Activated CD8-positive, alpha-beta T cell treated with anti-CD3 and anti-CD28 coated beads, Interleukin-2, amount 10 ng/mL, durations not matched to agents 7 days and 5 days (primary cell): ENCODE data around the gene TCFL5. TPM values are rescaled to one million over a fixed set of nuclear protein-coding genes. Genes with fewer than 3 reads are reported as not detected.

ENCODE experiments used
- ATAC-seq: fragments of 150-1000 bp; cut with Tn5 transposase; one replicate; pipeline ENCODE4 v1.10.0; 2021; ENCODE audit warnings: moderate library complexity
- CTCF ChIA-PET: fragments of 350-600 bp; sonication (Branson Sonifier 250); formaldehyde crosslinking; loops from one replicate; lab custom pipeline; 2021; ENCODE audit warnings: antibody characterized with exemption; lab: Charles Lee
- POLR2A ChIA-PET: fragments of 350-600 bp; sonication (Branson Sonifier 250); formaldehyde crosslinking; loops from one replicate; lab custom pipeline; 2021; ENCODE audit warnings: antibody characterized with exemption; lab: Charles Lee
- DNase-seq: peaks from one replicate; pipeline ENCODE4 v3.0.0-alpha.2; 2020
- H3K27ac Mint-ChIP-seq: one replicate; pipeline ENCODE4 v1.8.0; 2021; ENCODE audit warnings: mild to moderate bottlenecking, mixed read lengths
- H3K27me3 Mint-ChIP-seq: one replicate; pipeline ENCODE4 v1.8.0; 2021; ENCODE audit warnings: low read depth, mixed read lengths
- H3K36me3 Mint-ChIP-seq: one replicate; pipeline ENCODE4 v1.8.0; 2021; ENCODE audit warnings: low read depth, mixed read lengths
- H3K4me1 Mint-ChIP-seq: one replicate; pipeline ENCODE4 v1.8.0; 2021; ENCODE audit warnings: low read depth, mixed read lengths
- H3K4me3 Mint-ChIP-seq: one replicate; pipeline ENCODE4 v1.8.0; 2021; ENCODE audit warnings: mild to moderate bottlenecking, mixed read lengths
- H3K9me3 Mint-ChIP-seq: one replicate; pipeline ENCODE4 v1.8.0; 2022; ENCODE audit warnings: mixed read lengths; ENCODE audit not compliant: insufficient read depth
- total RNA-seq, 2 experiments: library from RNA; stranded (reverse); gene quantifications; one replicate each; pipeline ENCODE4 v1.2.3, GENCODE V29; 2021

The TCFL5 gene
- total RNA-seq, 2 experiments from 2014 or later, result 7.9 to 9.6 TPM

DNA sequence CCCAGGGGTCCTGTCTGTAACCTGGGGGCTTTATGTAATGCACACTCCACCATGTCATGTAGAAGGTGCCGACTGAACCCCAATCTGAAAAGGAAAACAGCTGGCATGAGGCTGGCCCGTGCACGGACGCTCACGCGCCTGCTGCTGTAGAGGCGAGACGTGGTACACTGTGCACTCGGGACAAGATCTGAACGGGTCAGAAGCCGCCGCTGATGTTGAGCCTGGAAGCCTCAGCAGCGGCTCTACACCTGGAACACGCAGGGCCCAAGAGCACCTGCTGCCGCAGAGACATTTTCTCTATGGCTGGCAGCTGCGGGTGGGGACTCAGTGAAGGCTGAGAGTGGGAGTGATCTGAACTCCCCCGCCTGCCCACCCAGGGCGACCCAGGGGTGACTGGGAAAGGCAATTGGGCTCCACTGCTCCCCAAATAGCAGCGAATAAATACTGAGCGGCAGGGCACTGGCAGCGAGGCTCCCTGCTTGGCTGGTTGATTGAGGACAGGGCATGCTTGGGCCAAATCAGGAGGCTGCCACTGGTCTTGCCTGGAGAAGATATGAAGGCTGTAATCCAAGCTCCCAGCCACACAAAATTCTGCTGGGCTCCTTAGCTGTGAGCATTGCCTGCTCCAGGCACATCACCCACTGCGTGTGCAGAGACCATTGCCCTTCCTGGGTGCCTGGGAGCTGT is 59.5 kb downstream of the TCFL5 start:
- H3K4me1 Mint-ChIP-seq, result peaks cover 42% of the 10 kb centered on the region
- CTCF ChIA-PET, result no interaction called here
- no peaks in the 10 kb centered on the region for H3K27me3 Mint-ChIP-seq
- H3K36me3 Mint-ChIP-seq, result peaks cover 31% of the 10 kb centered on the region
- no peak overlapping the region for H3K27ac Mint-ChIP-seq
- DNase-seq, result no peak
- no peak overlapping the region for H3K4me3 Mint-ChIP-seq
- no peak for ATAC-seq
- POLR2A ChIA-PET, result no interaction called here
- H3K9me3 Mint-ChIP-seq, result no peaks in the 10 kb centered on the region

DNA sequence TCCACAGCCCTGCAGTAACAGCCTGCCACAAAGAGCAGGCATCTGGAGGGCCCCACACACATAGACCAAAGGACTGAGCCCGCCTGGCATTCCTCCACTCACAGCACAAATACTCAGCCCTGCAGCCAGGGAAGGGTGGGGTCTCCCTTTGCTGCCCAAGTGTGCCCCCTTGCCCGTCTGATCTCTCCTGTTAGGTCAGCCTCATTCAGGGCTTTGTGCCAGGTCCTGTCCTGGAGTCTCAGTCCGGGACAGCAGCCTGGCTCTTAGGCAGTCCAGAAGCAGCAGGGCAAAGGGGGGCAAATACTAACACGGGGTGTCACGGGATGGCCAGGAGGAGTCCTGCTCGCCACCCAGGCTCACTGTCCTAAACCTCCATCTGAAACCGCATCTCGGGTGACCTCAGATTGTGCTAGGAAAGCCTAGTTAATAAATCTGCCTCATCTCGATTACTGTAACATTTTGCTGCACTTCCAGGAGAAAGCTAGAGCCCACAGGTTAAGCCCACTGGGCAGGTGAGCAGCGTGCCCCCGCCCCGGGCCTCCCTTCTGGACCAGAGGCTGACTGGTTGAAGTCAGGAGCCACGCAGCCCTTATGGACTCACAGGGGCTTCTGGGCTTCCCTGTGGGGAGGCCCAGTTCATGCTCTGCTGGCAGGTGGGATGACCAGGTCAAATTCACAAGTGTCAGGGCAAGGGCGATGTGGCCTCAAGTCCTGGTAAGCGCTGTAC is 60.2 kb downstream of the TCFL5 start:
- H3K9me3 Mint-ChIP-seq, result no peaks in the 10 kb centered on the region
- DNase-seq, result no peak
- ATAC-seq, result no peak
- H3K27ac Mint-ChIP-seq, result no peak overlapping the region
- H3K4me3 Mint-ChIP-seq, result no peak overlapping the region
- H3K4me1 Mint-ChIP-seq, result peaks cover 39% of the 10 kb centered on the region
- H3K36me3 Mint-ChIP-seq, result peaks cover 29% of the 10 kb centered on the region
- ChIA-PET POLR2A (interaction anchor here (1.5 kb wide), 1 partner anchor 100 kb away, joined by 3 read pairs; no protein-coding TSS in a partner anchor), CTCF (no interaction called here)
- no peaks in the 10 kb centered on the region for H3K27me3 Mint-ChIP-seq

DNA sequence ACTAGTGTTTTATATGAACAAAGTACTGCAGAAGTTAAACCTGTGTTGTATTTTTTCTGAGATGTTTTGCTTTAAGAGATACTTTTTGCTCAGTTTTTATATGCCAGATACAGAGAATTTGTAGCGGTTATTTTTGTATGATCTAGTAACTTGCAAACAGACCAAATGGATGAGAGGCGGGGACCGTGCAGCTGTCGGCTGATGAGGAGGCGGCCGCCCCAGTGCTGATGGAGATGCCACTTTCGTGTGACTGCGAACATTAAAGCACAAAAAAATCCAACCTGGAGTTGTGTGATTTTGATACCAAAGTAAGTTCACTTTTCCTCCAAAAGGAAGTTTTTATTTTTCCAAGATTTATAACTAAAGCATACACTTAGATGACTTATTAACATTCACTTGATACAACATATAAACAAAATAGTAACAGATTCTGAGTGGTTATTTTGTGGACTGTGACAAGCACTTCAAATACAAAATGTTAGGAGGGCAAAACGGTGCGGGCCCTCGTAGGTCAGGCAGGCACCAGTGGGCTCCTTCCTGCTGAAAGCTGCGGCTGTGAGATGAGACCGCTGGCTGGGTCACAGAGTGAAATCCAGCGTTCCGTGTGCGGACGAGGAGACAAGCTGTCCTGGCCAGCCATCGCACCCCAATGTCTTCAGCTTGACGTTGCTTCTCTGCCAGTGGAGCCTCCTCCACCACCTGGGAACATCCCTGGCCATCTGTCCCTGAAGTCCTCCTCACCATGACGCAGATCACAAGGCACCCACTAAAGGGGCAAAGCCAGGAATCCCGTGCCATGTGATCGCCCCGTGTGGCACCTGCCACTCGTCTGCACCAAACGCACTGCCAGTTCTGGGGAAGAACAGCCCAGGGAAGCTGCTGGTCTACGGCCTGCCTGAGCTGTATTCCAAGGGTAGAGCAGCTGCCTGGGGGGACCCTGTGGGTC is 61.0 kb downstream of the TCFL5 start:
- ChIA-PET CTCF (no interaction called here), POLR2A (interaction anchor here (1.5 kb wide), 1 partner anchor 99 kb away, joined by 3 read pairs; no protein-coding TSS in a partner anchor)
- no peaks in the 10 kb centered on the region for H3K9me3 Mint-ChIP-seq
- ATAC-seq (no peak), DNase-seq (no peak)
- H3K27me3 Mint-ChIP-seq, result no peaks in the 10 kb centered on the region
- no peak overlapping the region for H3K27ac Mint-ChIP-seq
- H3K4me1 Mint-ChIP-seq, result peaks cover 35% of the 10 kb centered on the region
- H3K4me3 Mint-ChIP-seq, result no peak overlapping the region
- peaks cover 27% of the 10 kb centered on the region for H3K36me3 Mint-ChIP-seq

DNA sequence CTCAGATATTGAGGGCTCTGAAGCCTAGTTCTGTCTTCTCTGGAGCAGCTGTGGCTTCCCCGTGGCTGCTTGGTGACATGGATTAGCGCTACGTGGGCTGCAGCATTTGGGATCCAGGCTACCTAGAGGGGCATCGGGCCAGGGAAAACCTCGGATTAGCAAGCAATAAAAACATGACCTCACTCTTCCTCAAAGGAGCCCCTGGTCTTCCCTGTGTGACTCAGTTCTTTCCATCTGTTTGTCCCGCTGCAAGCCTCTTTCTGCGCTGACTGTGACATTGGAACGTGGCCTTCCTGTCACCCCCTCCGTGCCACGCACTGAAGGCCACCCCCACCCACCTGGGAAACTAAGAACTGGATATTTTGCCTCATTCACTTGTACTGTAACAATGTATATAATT is 61.7 kb downstream of the TCFL5 start:
- DNase-seq, result no peak
- no peaks in the 10 kb centered on the region for H3K9me3 Mint-ChIP-seq
- POLR2A ChIA-PET, result no interaction called here
- peaks cover 27% of the 10 kb centered on the region for H3K36me3 Mint-ChIP-seq
- ATAC-seq, result no peak
- no peak overlapping the region for H3K4me3 Mint-ChIP-seq
- no peaks in the 10 kb centered on the region for H3K27me3 Mint-ChIP-seq
- CTCF ChIA-PET, result no interaction called here
- H3K27ac Mint-ChIP-seq, result no peak overlapping the region
- H3K4me1 Mint-ChIP-seq, result peaks cover 36% of the 10 kb centered on the region

DNA sequence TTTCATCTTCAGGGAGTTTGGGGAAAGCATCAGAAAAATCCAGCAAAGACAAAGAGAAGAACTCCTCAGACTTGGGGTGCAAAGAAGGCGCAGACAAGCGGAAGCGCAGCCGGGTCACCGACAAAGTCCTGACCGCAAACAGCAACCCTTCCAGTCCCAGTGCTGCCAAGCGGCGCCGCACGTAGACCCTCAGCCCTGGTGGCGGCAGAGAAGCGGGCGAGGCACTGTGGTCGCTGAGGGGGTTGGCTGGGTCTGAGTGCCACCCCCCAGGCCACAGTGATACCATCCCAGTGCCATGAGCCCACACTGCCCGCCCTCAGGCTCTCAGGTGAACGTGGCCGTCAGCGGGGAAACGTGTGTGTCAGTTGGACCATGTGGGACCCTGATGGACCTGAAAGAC is 62.2 kb downstream of the TCFL5 start:
- DNase-seq, result no peak
- POLR2A ChIA-PET, result no interaction called here
- H3K4me3 Mint-ChIP-seq, result no peak overlapping the region
- peaks cover 27% of the 10 kb centered on the region for H3K36me3 Mint-ChIP-seq
- peaks cover 40% of the 10 kb centered on the region for H3K4me1 Mint-ChIP-seq
- H3K27ac Mint-ChIP-seq, result peak overlapping the region; percentile 9
- H3K27me3 Mint-ChIP-seq, result no peaks in the 10 kb centered on the region
- no peak for ATAC-seq
- CTCF ChIA-PET, result no interaction called here
- no peaks in the 10 kb centered on the region for H3K9me3 Mint-ChIP-seq

DNA sequence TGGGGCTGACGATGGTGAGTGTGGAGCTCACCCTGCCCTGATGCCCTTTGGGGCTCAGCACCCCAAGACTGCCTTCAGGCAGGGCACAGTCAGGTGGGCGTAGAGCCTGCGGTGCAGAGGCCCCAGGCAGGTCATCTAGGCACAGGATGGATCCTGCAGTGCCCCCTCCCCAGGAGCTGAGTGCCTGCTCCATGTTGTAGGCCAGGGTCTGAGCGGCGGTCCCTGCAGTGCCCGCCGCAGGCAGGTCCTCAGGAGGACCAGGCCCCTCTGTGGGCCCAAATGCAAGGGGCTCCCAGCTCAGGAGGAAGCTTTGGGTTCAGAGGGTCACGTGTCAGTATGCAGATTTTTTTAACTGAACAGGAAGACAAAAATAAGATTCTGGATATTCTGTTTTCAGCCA is 62.6 kb downstream of the TCFL5 start:
- H3K4me3 Mint-ChIP-seq, result no peak overlapping the region
- H3K9me3 Mint-ChIP-seq, result no peaks in the 10 kb centered on the region
- ChIA-PET CTCF (no interaction called here), POLR2A (no interaction called here)
- H3K27ac Mint-ChIP-seq, result no peak overlapping the region
- ATAC-seq (no peak), DNase-seq (no peak)
- H3K4me1 Mint-ChIP-seq, result peaks cover 36% of the 10 kb centered on the region
- no peaks in the 10 kb centered on the region for H3K27me3 Mint-ChIP-seq
- peaks cover 27% of the 10 kb centered on the region for H3K36me3 Mint-ChIP-seq

DNA sequence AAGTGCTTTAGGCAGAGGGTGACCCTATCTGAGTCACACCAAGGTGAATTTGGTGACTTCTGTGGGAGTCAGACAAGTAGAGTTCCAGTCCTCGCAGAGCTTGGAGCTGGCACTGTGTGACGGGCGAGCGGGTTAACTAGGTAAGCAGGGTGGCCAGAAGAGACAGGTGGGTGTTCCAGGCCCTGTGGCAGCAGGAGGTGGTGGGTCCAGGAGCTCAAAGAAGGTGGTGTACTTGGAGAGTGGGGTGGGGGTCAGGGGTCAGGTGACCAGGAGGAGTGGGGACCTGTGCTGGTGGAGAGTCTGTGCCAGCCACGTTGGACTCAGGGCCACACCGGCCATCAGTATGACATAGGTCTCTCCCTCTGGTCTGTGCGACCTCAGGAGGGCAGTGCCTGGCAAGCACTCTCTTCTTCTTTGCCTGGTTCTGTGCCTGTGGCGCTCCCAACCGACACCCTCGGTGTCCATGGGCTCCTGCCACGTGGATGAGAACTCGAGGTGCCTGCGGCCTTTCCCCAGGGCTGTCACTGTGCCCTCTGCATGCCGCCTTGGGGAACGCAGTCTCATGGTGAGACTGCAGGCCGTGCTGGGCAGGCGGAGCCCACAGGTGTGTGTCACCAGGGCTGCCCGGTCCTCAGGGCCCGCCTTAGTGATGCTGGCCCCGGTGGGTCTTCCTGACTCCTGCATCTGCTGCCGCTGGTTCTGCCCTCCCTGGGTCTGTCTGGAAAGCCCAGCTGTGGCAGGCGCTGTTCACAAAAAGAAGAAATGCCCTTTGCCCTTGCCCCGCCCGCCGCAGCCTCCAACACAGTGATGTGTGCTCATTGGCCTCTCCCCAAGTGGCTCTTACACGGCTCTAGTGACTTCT is 63.7 kb downstream of the TCFL5 start:
- ChIA-PET CTCF (interaction anchor here (0.7 to 2.4 kb wide), 2 partner anchors 10 to 129 kb away, joined by 3 to 18 read pairs; no protein-coding TSS in a partner anchor), POLR2A (interaction anchor here (1.4 kb wide), 1 partner anchor 155 kb away, joined by 3 read pairs; the partner anchor contains the start of gene SLCO4A1)
- Mint-ChIP-seq H3K27me3 (no peaks in the 10 kb centered on the region), H3K4me3 (peak overlapping the region; percentile 79), H3K9me3 (no peaks in the 10 kb centered on the region), H3K27ac (peak overlapping the region; percentile 81), H3K36me3 (peaks cover 27% of the 10 kb centered on the region), H3K4me1 (peaks cover 36% of the 10 kb centered on the region)
- no peak for DNase-seq
- no peak for ATAC-seq

DNA sequence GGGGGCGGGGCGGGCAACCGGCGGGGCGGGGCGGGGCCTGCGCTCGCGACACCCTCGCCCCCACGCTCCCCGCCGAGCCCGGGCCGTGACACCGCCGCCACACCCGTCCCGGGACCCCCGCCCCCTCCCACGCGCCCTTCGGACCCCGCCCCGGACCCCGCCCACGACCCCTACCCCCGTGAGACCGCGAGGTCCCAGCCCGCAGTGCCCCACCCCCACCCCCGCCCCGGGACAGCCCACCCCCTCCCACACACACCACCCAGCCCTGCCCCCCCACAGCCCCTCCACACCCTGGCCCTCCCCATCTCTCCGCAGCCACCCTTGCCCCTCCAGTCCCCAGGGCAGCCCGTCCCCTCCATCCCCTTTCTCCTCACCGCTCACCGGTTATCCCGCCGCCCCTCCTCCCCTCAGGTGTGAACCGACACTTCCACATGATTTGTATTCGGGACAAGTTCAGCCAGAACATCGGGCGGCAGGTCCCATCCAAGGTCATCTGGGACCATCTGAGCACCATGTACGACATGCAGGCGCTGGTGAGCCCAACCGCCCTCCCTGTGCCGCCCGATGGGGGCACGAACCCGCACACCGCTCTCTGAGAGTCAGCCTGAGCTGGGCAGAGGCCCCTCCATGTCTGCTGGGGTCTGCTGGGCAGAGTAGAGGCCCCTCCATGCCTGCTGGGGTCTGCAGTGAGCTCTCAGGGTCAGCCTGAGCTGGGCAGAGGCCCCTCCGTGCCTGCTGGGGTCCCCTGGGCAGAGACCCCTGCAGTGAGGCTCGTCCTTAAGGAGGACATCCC is 64.7 kb downstream of the TCFL5 start:
- H3K27ac Mint-ChIP-seq, result peak overlapping the region; percentile 81
- peaks cover 43% of the 10 kb centered on the region for H3K4me1 Mint-ChIP-seq
- peaks cover 27% of the 10 kb centered on the region for H3K36me3 Mint-ChIP-seq
- peak overlapping the region; percentile 79 for H3K4me3 Mint-ChIP-seq
- DNase-seq (no peak), ATAC-seq (no peak)
- H3K9me3 Mint-ChIP-seq, result no peaks in the 10 kb centered on the region
- CTCF ChIA-PET, result interaction anchor here (1.0 to 2.4 kb wide), 3 partner anchors 11 to 415 kb away, joined by 3 to 18 read pairs (median 5); no protein-coding TSS in a partner anchor
- POLR2A ChIA-PET, result interaction anchor here (1.0 to 1.4 kb wide), 2 partner anchors 11 to 154 kb away, joined by 3 read pairs; partner anchors contain the start of gene SLCO4A1
- no peaks in the 10 kb centered on the region for H3K27me3 Mint-ChIP-seq

DNA sequence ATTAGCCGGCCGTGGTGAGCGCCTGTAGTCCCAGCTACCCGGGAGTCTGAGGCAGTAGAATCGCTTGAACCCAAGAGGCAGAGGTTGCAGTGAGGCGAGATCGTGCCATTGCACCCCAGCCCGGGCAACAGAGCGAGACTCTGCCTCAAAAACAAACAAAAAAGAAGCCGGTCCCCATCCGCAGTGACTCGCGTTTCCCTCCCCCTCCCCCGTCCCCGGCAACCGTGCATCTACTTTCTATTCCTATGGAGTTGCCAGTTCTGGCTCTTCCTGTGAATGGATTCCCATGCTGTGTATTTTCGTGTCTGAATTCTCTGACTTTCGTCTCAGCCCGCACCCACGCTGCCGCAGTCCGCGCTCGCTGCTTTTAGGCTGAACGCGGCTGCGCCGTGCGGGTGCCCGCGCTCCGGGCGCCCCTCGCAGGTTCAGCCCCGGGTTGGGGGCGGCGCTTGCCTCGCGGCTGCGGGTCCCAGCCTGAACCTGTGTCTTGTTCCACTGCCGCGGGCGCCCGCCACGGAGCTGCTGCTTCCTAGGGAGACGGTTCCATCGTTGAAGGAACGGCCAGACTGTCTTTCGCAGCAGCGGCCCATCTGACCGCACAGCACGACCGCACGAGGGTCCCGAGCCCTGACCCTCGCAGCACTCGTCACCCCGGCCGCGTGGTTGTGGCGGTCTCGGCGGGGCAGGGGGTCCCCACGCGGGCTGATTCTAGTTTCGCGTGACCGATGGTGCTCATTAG is 66.4 kb downstream of the TCFL5 start:
- Mint-ChIP-seq H3K27me3 (no peaks in the 10 kb centered on the region), H3K4me1 (peaks cover 51% of the 10 kb centered on the region), H3K4me3 (peak overlapping the region; percentile 78), H3K9me3 (no peaks in the 10 kb centered on the region), H3K27ac (peak overlapping the region; percentile 90), H3K36me3 (peaks cover 20% of the 10 kb centered on the region)
- ChIA-PET POLR2A (interaction anchor here (0.9 to 3.1 kb wide), 14 partner anchors 10 to 493 kb away, joined by 3 to 21 read pairs (median 4); partner anchors contain the start of genes OGFR and SLCO4A1), CTCF (interaction anchor here (1.4 to 1.8 kb wide), 6 partner anchors 11 to 295 kb away, joined by 3 to 9 read pairs (median 6); partner anchors contain the start of gene OGFR)
- DNase-seq, result peak; percentile 75
- peak; percentile 23 for ATAC-seq
